HCT116 (cell line): Measurements from ENCODE around the gene ATXN1L. TPM values are rescaled to one million over a fixed set of nuclear protein-coding genes. Genes with fewer than 3 reads are reported as not detected.

Source experiments
- ATAC-seq: fragments of 200-7000 bp; cut with Tn5 transposase; 2 replicates; pipeline ENCODE4 v1.9.1; 2020; ENCODE audit warnings: mild to moderate bottlenecking, moderate library complexity
- BruUV-seq: library from RNA; stranded (reverse); fragments of 400-500 nt; replicated peaks from 2 replicates; lab custom pipeline; 2021; lab: Mats Ljungman, UMichigan
- CTCF ChIA-PET: fragments of 300-600 bp; sonication (Branson Sonifier 250); formaldehyde crosslinking; loops from one replicate; lab custom pipeline; 2021; ENCODE audit warnings: antibody characterized with exemption; lab: Charles Lee
- POLR2A ChIA-PET: fragments of 300-600, 350-600 bp; sonication (Branson Sonifier 250); formaldehyde crosslinking; loops from one replicate; lab custom pipeline; 2021; ENCODE audit warnings: antibody characterized with exemption; lab: Charles Lee
- RAD21 ChIA-PET, 2 experiments: fragments of 300-600 bp; sonication (Branson Sonifier 250); formaldehyde crosslinking; loops; one replicate each; lab custom pipeline; 2023; ENCODE audit warnings: low total read pairs in 2 of 2; ENCODE audit not compliant: uncharacterized antibody in 2 of 2, unreplicated experiment in 2 of 2, low non-redundant PET in 1 of 2; lab: Charles Lee
- DNase-seq: peaks from one replicate; pipeline ENCODE4 v3.0.0-alpha.2; 2010; ENCODE audit warnings: low read depth, low spot score
- H2AFZ ChIP-seq: fragments of 200-600 bp; shearing (Covaris generic), sonication (generic); 2 replicates; pipeline ENCODE4 v1.6.1; 2017; ENCODE audit warnings: low read depth, mixed run types, mixed read lengths, antibody characterized with exemption, low read length; ENCODE audit not compliant: poor library complexity, severe bottlenecking
- H3K27ac ChIP-seq: 2 replicates; pipeline ENCODE4 v1.5.1; 2012; ENCODE audit warnings: low read depth, low read length
- H3K27me3 ChIP-seq: fragments of 200-600 bp; sonication (generic); 2 replicates; pipeline ENCODE4 v1.6.1; 2016; ENCODE audit warnings: mixed run types, low read length, mixed read lengths; ENCODE audit not compliant: insufficient read depth
- H3K36me3 ChIP-seq, 2 experiments: fragments of 200-500 bp in 1 of 2; fragments of 200-600 bp in 1 of 2; sonication (Bioruptor generic) in 1 of 2; sonication (generic) in 1 of 2; 2 replicates each; pipeline versions ENCODE4 v1.5.1 to v1.6.1; 2014 to 2016; ENCODE audit warnings: low read length in 2 of 2, inconsistent platforms in 1 of 2, mixed read lengths in 1 of 2, mixed run types in 1 of 2; ENCODE audit not compliant: insufficient read depth in 2 of 2, control insufficient read depth in 1 of 2
- H3K4me1 ChIP-seq, 2 experiments: fragments of 200-600 bp in 1 of 2; sonication (generic) in 1 of 2; 2 replicates each; pipeline versions ENCODE4 v1.5.1 to v1.6.1; 2012 to 2017; ENCODE audit warnings: low read length in 2 of 2, inconsistent platforms in 1 of 2, mild to moderate bottlenecking in 1 of 2, mixed read lengths in 1 of 2, mixed run types in 1 of 2, moderate library complexity in 1 of 2; ENCODE audit not compliant: insufficient read depth in 2 of 2, control insufficient read depth in 1 of 2
- H3K4me2 ChIP-seq: fragments of 200-600 bp; sonication (generic); 2 replicates; pipeline ENCODE4 v1.6.1; 2017; ENCODE audit warnings: mixed run types, low read length, mixed read lengths
- H3K4me3 ChIP-seq, 2 experiments: fragments of 200-600 bp in 1 of 2; sonication (generic) in 1 of 2; replicated peaks in 1 of 2; 2 replicates each; pipeline ENCODE4 v1.5.1; 2011 to 2016; ENCODE audit warnings: low read length in 2 of 2, control low read depth in 1 of 2, low read depth in 1 of 2, mild to moderate bottlenecking in 1 of 2, mixed read lengths in 1 of 2, mixed run types in 1 of 2
- H3K79me2 ChIP-seq: fragments of 200-600 bp; sonication (generic); 2 replicates; pipeline ENCODE4 v1.6.1; 2017; ENCODE audit warnings: mild to moderate bottlenecking, mixed run types, low read length, moderate library complexity, mixed read lengths; ENCODE audit not compliant: insufficient read depth
- H3K9ac ChIP-seq: fragments of 200-600 bp; sonication (generic); 2 replicates; pipeline ENCODE4 v1.6.1; 2016; ENCODE audit warnings: low read length, mixed read lengths
- H3K9me2 ChIP-seq: fragments of 200-600 bp; sonication (generic), shearing (Covaris generic); 2 replicates; pipeline ENCODE4 v1.6.1; 2017; ENCODE audit warnings: mixed run types, mild to moderate bottlenecking, moderate library complexity; ENCODE audit not compliant: insufficient read depth
- H3K9me3 ChIP-seq, 2 experiments: fragments of 200-500 bp in 1 of 2; fragments of 200-600 bp in 1 of 2; sonication (Bioruptor generic) in 1 of 2; sonication (generic) in 1 of 2; 2 replicates each; pipeline ENCODE4 v1.6.1; 2014 to 2017; ENCODE audit warnings: low read length in 2 of 2, mixed read lengths in 2 of 2, inconsistent platforms in 1 of 2, low read depth in 1 of 2, mild to moderate bottlenecking in 1 of 2, mixed run types in 1 of 2, moderate library complexity in 1 of 2; ENCODE audit not compliant: control insufficient read depth in 1 of 2, insufficient read depth in 1 of 2
- H4K20me1 ChIP-seq: fragments of 200-600 bp; sonication (generic), shearing (Covaris generic); 2 replicates; pipeline ENCODE4 v1.6.1; 2017; ENCODE audit warnings: mixed run types, mild to moderate bottlenecking, moderate library complexity; ENCODE audit not compliant: insufficient read depth
- EGR1 ChIP-seq: IDR thresholded peaks from 2 replicates; pipeline ENCODE4 v1.6.1; 2012; ENCODE audit warnings: low read depth
- ELF1 ChIP-seq: IDR thresholded peaks from 2 replicates; pipeline ENCODE4 v1.6.1; 2012; ENCODE audit warnings: low read depth, borderline replicate concordance
- JUND ChIP-seq: IDR thresholded peaks from 2 replicates; pipeline ENCODE4 v1.6.1; 2012
- MAX ChIP-seq: IDR thresholded peaks from 2 replicates; pipeline ENCODE4 v1.6.1; 2012
- POLR2AphosphoS5 ChIP-seq: IDR thresholded peaks from 2 replicates; pipeline ENCODE4 v1.6.1; 2011; ENCODE audit warnings: mild to moderate bottlenecking, low read depth, low read length, moderate library complexity
- RAD21 ChIP-seq: IDR thresholded peaks from 2 replicates; pipeline ENCODE4 v1.6.1; 2012; ENCODE audit warnings: low read depth, mild to moderate bottlenecking
- REST ChIP-seq: IDR thresholded peaks from 2 replicates; pipeline ENCODE4 v1.6.1; 2012; ENCODE audit warnings: low read depth
- SIN3A ChIP-seq: IDR thresholded peaks from 2 replicates; pipeline ENCODE4 v1.6.1; 2012; ENCODE audit warnings: low read depth
- SP1 ChIP-seq: IDR thresholded peaks from 2 replicates; pipeline ENCODE4 v1.6.1; 2012; ENCODE audit warnings: low read depth
- ZFX ChIP-seq: fragments of 450-650 bp; IDR thresholded peaks from 2 replicates; pipeline ENCODE4 v1.6.1; 2017
- ZNF274 ChIP-seq: fragments of 200-500 bp; sonication (Bioruptor generic); IDR thresholded peaks from 2 replicates; pipeline ENCODE4 v1.6.1; 2014; ENCODE audit warnings: mild to moderate bottlenecking, low read depth, low read length, inconsistent platforms
- intact Hi-C: fragments of 100-400 bp; cut with micrococcal nuclease; formaldehyde crosslinking; loops from 2 replicates; pipeline ENCODE4 v1.10.0; 2022
- total RNA-seq: library from RNA; stranded (reverse); gene quantifications from one replicate; pipeline ENCODE4 v1.2.1, GENCODE V29; 2021; ENCODE audit not compliant: unreplicated experiment

Gene ATXN1L
- total RNA-seq, 1 experiment from 2014 or later: 20.5 TPM

- ChIA-PET RAD21 (no interaction called here), POLR2A (no interaction called here), CTCF (no interaction called here)
- H3K4me3 ChIP-seq: no peak overlapping the region
- ATAC-seq (no peak), DNase-seq (no peak)
- intact Hi-C loops: no loop called here
- no peak overlapping the region for H3K27ac ChIP-seq
- peaks cover 95% of the 10 kb centered on the region for H3K79me2 ChIP-seq
- no peak overlapping the region for H3K9ac ChIP-seq
- no TSS peak for BruUV-seq
- no peak overlapping the region for H2AFZ ChIP-seq
- no peak for TF ChIP-seq EGR1
- TF ChIP-seq ZFX: no peak
- no peak for TF ChIP-seq ZNF274
- TF ChIP-seq RAD21: no peak
- TF ChIP-seq SIN3A: no peak
- no peak for TF ChIP-seq ELF1
- TF ChIP-seq SP1: no peak
- TF ChIP-seq POLR2AphosphoS5: no peak
- TF ChIP-seq JUND: no peak
- TF ChIP-seq REST: no peak
- TF ChIP-seq MAX: no peak
- no peaks in the 10 kb centered on the region for H3K27me3 ChIP-seq
- peaks cover 0 to 3% of the 10 kb centered on the region in 2 experiments; a peak in 1 of 4 replicates for H3K36me3 ChIP-seq
- no peaks in the 10 kb centered on the region for H3K9me3 ChIP-seq
- H3K4me2 ChIP-seq: no peak overlapping the region
- no peaks in the 10 kb centered on the region for H4K20me1 ChIP-seq
- H3K4me1 ChIP-seq: peaks cover 4 to 8% of the 10 kb centered on the region in 2 experiments
- H3K9me2 ChIP-seq: no peaks in the 10 kb centered on the region
Observed at GRCh38 chr16:71803305-71803690, 42.5 kb upstream of the ATXN1L start.
